ENCODE results near the gene ADAD2.

- no peak for TF ChIP-seq CTCF (IDR thresholded peaks at IDR 0.05)
- TF ChIP-seq POLR2AphosphoS5 (IDR thresholded peaks at IDR 0.05; ENCODE audit: insufficient read depth in 1 of 2, low read depth in 1 of 2): no peak
- no peak for TF ChIP-seq POLR2A (IDR thresholded peaks at IDR 0.05)
Observed at GRCh38 chr16:84143784-84144199, 47.2 kb upstream of the ADAD2 start.

Measured in vagina (tissue), 2 donors.